Mesodermal cell (in vitro differentiated cells): ENCODE measurements around the gene FOXJ1.

ENCODE experiments used
- H3K27ac ChIP-seq: 2 replicates; pipeline ENCODE4 v1.7.0; 2013; ENCODE audit warnings: mild to moderate bottlenecking, low read depth, low read length, moderate library complexity; ENCODE audit not compliant: severe bottlenecking
- H3K36me3 ChIP-seq: 2 replicates; pipeline ENCODE4 v1.7.1; 2013; ENCODE audit warnings: mild to moderate bottlenecking, low read length, moderate library complexity; ENCODE audit not compliant: control insufficient read depth, insufficient read depth
- H3K4me1 ChIP-seq: one replicate; pipeline ENCODE4 v1.7.1; 2013; ENCODE audit warnings: mild to moderate bottlenecking, low read length; ENCODE audit not compliant: insufficient read depth, control insufficient read depth, poor library complexity, severe bottlenecking
- H3K4me3 ChIP-seq: 2 replicates; pipeline ENCODE4 v1.7.0; 2013; ENCODE audit warnings: low read length, control low read depth, mild to moderate bottlenecking; ENCODE audit not compliant: insufficient read depth, poor library complexity, severe bottlenecking; ENCODE audit errors: extremely low read depth
- H3K9me3 ChIP-seq: 2 replicates; pipeline ENCODE4 v1.7.1; 2013; ENCODE audit warnings: mild to moderate bottlenecking, low read length, moderate library complexity; ENCODE audit not compliant: control insufficient read depth
- WGBS, 2 experiments: methylation state at CpG; one replicate each; pipeline ENCODE4 v1.1.5; 2013; ENCODE audit warnings: missing lambda C conversion rate in 2 of 2; ENCODE audit not compliant: insufficient coverage in 2 of 2; 5-methylcytosine and 5-hydroxymethylcytosine counted together

Gene FOXJ1

DNA sequence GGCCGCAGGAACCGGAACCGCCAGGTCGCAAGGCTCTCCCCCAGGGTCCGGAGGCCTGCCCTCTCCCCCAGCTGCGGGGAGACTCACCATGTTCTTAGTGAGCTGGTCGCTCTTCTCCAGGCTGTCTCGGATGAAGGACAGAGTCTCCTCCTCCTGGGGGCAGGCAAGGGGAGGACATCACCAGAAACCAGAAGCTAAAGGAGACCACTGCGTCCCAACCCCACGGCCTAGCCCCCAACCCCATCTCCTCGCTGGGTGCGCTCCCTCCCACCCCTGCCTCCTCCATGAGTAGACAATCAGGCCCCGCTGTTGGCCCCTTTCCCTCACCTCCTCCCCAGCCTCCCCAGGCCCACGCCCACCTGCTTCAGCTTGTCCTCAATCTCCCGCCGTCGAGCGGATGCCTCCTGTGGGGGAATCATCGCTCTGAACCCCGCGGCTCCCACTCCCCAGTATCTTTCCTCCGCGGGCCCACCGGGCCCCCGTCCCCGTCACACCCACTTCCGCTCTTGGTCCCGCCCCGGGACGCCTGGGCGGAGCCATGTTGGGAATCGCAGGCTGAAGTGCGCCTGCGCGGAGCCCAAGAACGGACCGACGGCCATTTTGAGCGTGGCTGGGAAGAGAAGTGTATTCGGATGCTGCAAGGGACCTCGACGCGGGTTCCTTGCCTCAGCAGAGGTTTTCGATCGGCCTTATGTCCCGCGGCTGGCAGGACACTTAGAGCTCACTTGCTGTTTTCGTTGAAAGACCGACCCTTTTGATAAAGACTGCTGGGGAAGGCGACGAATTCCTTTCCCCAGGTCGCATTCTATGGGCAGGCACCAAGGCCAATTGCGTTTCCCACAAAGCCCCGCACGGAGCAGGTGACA is 37.5 kb downstream of the FOXJ1 start, which contains the start of gene EXOC7:
EXOC7 (minus strand) TSS at position 514 of the 866 bp plus-strand sequence; CDS start at position 419, 95 bp downstream.
- WGBS, 2 experiments = 8 to 9% methylated on average over 51 to 52 of the region's 55 CpGs
- H3K9me3 ChIP-seq = no peaks in the 10 kb centered on the region
- peak within 1 kb of the TSS; percentile 76 for H3K27ac ChIP-seq
- peak within 1 kb of the TSS; percentile 85 for H3K4me3 ChIP-seq
- peaks cover 5% of the 10 kb centered on the region for H3K4me1 ChIP-seq
- peaks cover 39% of the 10 kb centered on the region for H3K36me3 ChIP-seq

- H3K4me1 ChIP-seq = peaks cover 5% of the 10 kb centered on the region
- H3K27ac ChIP-seq = peak overlapping the region; percentile 76
- peaks cover 45% of the 10 kb centered on the region for H3K36me3 ChIP-seq
- WGBS, 2 experiments = 0 to 11% methylated on average over 3 to 4 of the region's 4 CpGs
- no peaks in the 10 kb centered on the region for H3K9me3 ChIP-seq
- H3K4me3 ChIP-seq = peak overlapping the region; percentile 85
Measured at GRCh38 chr17:76102944-76103273, 38.1 kb downstream of the FOXJ1 start.

GRCh38 chr17:76097716-76098295 is 43.2 kb downstream of the FOXJ1 start:
- Histone ChIP-seq H3K36me3 (peaks cover 95% of the 10 kb centered on the region), H3K27ac (no peak overlapping the region), H3K4me3 (no peak overlapping the region), H3K9me3 (no peaks in the 10 kb centered on the region), H3K4me1 (peaks cover 5% of the 10 kb centered on the region)
- WGBS, 2 experiments = 98% methylated on average over 17 to 18 of the region's 19 CpGs

- H3K36me3 ChIP-seq = peaks cover 99% of the 10 kb centered on the region
- WGBS, 2 experiments = 89 to 94% methylated on average over 6 to 13 of the region's 13 CpGs
Measured at GRCh38 chr17:76095943-76096342, 45.1 kb downstream of the FOXJ1 start.

DNA sequence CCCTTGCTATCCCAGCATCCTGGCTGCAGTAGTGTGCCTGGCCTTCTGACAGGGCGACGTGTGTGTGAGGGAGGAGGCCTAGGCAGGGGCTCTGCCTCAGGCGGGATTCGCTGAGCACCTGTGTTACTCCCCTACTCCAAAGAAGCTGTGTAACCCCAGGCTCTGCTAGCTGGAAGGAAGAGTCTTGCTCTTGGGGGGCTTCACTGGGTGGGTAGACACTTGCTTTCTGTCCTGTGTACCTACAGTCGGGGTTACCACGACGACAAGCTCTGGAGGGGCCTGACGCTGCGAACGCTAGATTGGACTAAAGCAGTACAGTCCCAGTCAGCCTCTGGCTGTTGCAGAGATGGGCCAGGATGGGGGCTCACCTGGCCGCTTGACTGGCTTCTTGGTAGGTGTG is 47.0 kb downstream of the FOXJ1 start:
- no peaks in the 10 kb centered on the region for H3K4me1 ChIP-seq
- no peak overlapping the region for H3K27ac ChIP-seq
- peaks cover 97% of the 10 kb centered on the region for H3K36me3 ChIP-seq
- no peaks in the 10 kb centered on the region for H3K9me3 ChIP-seq
- 90 to 92% methylated on average over 9 to 11 of the region's 11 CpGs for WGBS, 2 experiments
- no peak overlapping the region for H3K4me3 ChIP-seq

More at GRCh38 chr17:76095943-76096342, 45.1 kb downstream of the FOXJ1 start:
- Histone ChIP-seq H3K9me3 (no peaks in the 10 kb centered on the region), H3K4me1 (no peaks in the 10 kb centered on the region), H3K4me3 (no peak overlapping the region), H3K27ac (no peak overlapping the region)

GRCh38 chr17:76092526-76093413 is 48.3 kb downstream of the FOXJ1 start:
- 95% methylated on average over 13 to 20 of the region's 20 CpGs for WGBS, 2 experiments
- peaks cover 97% of the 10 kb centered on the region for H3K36me3 ChIP-seq

GRCh38 chr17:76091526-76092286 is 49.3 kb downstream of the FOXJ1 start:
- Histone ChIP-seq H3K4me3 (no peak overlapping the region), H3K36me3 (peaks cover 97% of the 10 kb centered on the region), H3K27ac (no peak overlapping the region), H3K4me1 (no peaks in the 10 kb centered on the region), H3K9me3 (no peaks in the 10 kb centered on the region)
- WGBS, 2 experiments = 84 to 88% methylated on average over 13 to 16 of the region's 23 CpGs

More at GRCh38 chr17:76092526-76093413, 48.3 kb downstream of the FOXJ1 start:
- no peaks in the 10 kb centered on the region for H3K9me3 ChIP-seq
- no peak overlapping the region for H3K4me3 ChIP-seq
- no peak overlapping the region for H3K27ac ChIP-seq
- no peaks in the 10 kb centered on the region for H3K4me1 ChIP-seq

DNA sequence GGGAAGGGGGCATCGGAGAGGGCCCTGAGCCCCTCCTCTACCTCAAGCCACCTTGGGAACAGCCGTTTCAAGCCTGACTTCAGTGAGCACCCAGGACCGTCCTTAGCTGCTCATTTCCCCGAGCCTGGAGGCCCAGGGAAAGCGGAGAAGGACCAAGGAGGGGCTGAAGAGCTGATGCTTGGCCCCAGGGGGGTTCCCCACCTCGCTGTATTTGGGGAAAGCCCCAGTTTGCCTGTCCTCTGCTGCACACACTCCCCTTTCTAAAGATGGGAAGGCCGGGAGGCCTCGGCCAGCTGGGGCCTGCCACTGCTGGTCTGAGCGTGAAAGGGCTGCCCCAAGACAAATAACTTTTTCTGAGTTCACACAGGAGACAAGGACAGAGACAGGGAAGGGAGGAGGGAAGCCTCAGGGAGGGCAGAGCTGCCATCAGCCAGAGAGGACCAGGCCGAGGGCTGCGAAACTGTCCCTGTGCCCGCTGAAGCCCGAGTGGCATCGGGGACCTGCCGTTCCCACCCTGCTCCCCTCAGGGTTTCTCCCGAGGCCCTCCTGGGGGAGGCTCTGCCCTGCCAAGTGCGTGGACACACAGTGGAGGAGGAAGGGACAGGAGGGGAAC is 50.4 kb downstream of the FOXJ1 start:
- H3K4me3 ChIP-seq = no peak overlapping the region
- no peaks in the 10 kb centered on the region for H3K4me1 ChIP-seq
- peaks cover 97% of the 10 kb centered on the region for H3K36me3 ChIP-seq
- H3K9me3 ChIP-seq = no peaks in the 10 kb centered on the region
- WGBS, 2 experiments = 94 to 96% methylated on average over 12 to 15 of the region's 17 CpGs
- no peak overlapping the region for H3K27ac ChIP-seq

GRCh38 chr17:76089680-76090516 is 51.1 kb downstream of the FOXJ1 start:
- H3K36me3 ChIP-seq = peaks cover 97% of the 10 kb centered on the region
- H3K27ac ChIP-seq = no peak overlapping the region
- no peaks in the 10 kb centered on the region for H3K4me1 ChIP-seq
- H3K9me3 ChIP-seq = no peaks in the 10 kb centered on the region
- H3K4me3 ChIP-seq = no peak overlapping the region
- 98 to 99% methylated on average over 22 to 30 of the region's 32 CpGs for WGBS, 2 experiments
